Stimulated activated CD8-positive, alpha-beta memory T cell treated with anti-CD3 and anti-CD28 coated beads, Interleukin-4, amount 100 ng/mL, for 24 hours (primary cell): ENCODE results near the gene NHERF2.

Experiments used
- DNase-seq: peaks from one replicate; pipeline ENCODE4 v3.0.0-alpha.2; 2020; ENCODE audit warnings: low read depth

Gene NHERF2

DNA sequence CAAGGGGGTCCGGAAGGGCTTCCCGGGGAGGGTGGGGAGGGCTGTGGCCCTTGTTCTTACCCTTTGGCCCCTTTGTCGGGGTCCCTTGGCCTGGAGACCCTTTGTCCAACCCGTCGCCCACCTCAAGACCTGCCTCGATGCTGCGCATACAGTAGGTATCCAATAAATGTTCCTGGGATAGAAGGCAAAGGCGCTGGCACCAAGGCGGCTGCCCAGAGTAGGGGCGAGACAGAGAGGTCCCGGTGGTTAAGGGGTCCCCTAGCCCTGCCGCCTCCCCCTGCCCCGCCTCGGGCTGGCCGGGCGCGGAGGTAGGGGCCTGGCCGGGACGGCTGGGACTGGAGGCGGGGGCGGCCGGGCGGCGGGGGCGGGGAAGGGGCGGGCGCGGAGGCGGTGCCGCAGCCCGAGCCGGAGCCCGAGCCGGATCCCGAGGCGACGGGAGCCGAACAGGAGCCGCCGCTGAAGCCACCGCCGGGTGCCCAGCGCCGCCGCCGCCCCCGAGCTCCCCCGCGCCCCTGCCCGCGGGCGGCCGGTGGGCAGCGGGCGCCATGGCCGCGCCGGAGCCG is at the start of gene NHERF2:
TSS of gene NHERF2 (plus strand) at position 442 of the 563 bp plus-strand sequence. CDS start at position 546, 104 bp downstream.
- DNase-seq: no peak

DNA sequence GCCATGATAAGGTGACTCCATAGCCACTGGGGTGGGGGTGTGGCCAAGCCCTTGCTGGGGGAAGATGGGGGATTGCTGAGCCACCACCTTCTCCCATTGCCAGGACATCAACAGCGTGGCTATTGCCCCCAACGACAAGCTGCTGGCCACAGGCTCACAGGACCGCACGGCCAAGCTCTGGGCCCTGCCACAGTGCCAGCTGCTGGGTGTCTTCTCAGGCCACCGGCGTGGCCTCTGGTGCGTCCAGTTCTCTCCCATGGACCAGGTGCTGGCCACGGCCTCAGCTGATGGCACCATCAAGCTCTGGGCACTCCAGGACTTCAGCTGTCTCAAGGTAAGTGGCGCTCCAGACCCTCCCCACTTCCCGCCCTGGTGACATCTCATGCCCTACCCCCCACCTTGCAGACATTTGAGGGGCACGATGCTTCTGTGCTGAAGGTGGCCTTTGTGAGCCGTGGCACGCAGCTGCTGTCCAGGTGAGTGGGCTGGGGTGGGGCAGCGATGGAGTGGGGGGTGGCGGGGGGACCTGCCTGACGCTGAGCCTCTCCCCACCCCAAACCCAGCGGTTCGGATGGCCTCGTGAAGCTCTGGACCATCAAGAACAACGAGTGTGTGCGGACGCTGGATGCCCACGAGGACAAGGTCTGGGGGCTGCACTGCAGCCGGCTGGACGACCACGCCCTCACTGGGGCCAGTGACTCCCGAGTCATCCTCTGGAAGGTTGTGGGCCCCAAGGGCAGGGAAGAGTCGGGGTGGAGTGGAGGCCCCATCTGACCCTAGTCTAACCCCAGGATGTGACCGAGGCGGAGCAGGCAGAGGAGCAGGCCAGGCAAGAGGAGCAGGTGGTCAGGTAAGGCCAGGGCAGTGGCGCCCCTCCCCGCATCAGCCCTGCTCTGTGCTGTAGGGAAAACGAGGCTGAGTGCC is 49.5 kb upstream of the NHERF2 start:
- no peak for DNase-seq

- no peak for DNase-seq
These were observed 48.8 kb upstream of the NHERF2 start for GRCh38 chr16:1977875-1978268.

GRCh38 chr16:1978476-1979120 is 48.1 kb upstream of the NHERF2 start:
- no peak for DNase-seq

DNA sequence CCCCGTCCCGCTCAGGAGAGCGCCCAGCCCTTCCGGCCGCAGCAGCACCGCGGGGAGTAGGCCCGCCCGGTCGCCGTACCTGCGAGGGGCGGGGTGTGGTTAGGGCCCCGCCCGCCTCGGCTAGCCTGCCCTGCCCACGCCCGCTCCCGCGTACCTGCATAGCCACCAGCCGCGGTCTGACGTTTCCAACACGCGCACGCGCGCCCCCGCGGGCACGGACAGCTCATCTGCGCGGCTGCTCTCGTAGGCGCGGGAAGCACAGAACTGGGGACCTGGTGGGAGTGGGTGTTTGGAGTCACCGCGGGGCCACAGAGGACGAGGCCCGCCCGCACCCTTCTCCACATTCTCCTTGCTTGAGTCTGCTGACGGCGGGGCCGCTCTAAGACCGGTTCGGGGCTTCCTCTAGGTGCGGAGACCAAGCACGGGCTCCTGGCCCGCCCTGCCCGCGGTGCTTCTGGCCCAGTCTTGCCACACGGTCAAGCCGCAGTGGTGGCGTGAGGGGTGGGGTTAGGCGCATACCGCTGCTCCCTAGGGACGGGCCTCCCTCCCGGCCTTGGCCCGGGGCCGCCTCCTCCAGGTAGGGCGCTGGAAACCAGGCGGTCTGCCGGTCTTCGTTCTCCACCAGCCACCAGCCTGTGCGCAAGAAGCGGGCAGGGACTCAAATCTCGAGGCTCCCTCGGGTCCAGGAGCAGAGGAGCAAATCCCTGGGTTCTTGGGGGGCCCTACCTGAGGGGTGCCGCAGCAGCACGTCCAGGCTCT is 47.3 kb upstream of the NHERF2 start:
- DNase-seq: no peak

GRCh38 chr16:1980030-1980769 is 46.5 kb upstream of the NHERF2 start:
- no peak for DNase-seq

DNA sequence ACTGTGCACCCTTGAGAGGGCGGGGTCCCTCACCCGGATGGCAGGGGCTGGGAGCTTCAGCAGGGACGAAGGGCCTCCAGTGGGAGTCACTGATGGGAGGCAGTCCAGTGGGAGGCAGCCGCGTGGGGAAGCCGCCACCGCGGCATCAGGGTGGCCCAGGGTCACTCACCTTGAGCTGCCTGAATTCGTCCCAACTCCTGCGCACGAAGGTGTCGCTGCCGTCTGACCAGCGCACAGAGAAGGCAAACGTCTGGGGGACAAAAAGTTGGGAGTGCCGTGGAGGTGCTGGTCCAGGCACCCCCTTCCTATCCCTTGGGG is 46.0 kb upstream of the NHERF2 start:
- no peak for DNase-seq

- DNase-seq: no peak
These were observed 45.3 kb upstream of the NHERF2 start, which contains the start of gene NOXO1 for GRCh38 chr16:1981398-1981836. Gene NOXO1 (minus strand): TSS chr16:1981469. CDS start chr16:1981179, 290 bp downstream.

GRCh38 chr16:1982013-1982433 is 44.7 kb upstream of the NHERF2 start:
- DNase-seq: no peak

GRCh38 chr16:1982991-1983543 is 43.6 kb upstream of the NHERF2 start:
- DNase-seq: no peak

GRCh38 chr16:1983544-1984346 is 43.0 kb upstream of the NHERF2 start, which contains the start of gene GFER:
Gene GFER (plus strand): TSS chr16:1984193. CDS start chr16:1984219, 26 bp downstream.
- DNase-seq: peak; percentile 65

GRCh38 chr16:1984347-1985225 is 42.1 kb upstream of the NHERF2 start:
- DNase-seq: no peak

DNA sequence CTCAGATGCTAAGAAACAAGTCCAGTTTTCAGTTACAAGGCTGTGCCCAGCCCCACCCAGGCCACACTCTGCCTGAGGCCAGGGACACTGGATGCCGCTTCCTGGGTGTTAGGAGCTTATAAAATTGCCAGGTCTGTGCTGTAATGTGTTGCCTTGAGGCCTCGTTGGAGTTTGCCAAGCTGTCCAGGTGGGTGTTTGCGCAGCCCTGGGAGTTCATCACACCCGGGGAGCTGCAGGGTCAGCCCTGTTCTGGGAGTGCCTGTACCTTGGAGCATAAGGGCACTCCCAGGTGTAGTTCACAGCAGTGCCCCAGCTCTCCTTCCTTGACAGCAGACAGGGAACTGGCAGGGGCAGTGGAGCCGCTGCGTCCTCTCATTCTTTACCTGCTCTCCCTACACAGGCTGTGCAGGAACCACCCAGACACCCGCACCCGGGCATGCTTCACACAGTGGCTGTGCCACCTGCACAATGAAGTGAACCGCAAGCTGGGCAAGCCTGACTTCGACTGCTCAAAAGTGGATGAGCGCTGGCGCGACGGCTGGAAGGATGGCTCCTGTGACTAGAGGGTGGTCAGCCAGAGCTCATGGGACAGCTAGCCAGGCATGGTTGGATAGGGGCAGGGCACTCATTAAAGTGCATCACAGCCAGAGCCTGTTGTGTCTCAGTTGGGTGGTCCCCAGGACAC is 41.1 kb upstream of the NHERF2 start:
- DNase-seq: no peak

DNA sequence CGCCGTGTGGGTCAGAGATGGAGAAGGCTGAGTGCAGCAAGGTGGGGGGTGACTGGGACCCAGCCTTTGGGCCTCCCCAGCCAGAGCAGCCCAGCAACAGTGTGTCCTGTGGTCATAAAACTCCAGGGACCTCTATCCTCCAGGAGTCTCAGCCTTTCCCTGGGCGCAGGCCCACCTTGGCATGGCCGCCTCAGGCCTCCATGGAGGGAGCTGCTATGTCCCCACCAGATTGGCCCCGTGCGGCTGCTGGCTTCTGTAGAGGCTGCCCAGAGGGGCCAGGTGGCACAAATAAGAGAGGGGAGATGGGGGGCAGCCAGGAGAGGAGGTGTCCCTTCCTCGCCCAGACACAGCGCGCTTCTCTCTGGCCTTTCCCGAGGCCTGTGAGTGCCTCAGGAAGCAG is 39.5 kb upstream of the NHERF2 start:
- no peak for DNase-seq

DNA sequence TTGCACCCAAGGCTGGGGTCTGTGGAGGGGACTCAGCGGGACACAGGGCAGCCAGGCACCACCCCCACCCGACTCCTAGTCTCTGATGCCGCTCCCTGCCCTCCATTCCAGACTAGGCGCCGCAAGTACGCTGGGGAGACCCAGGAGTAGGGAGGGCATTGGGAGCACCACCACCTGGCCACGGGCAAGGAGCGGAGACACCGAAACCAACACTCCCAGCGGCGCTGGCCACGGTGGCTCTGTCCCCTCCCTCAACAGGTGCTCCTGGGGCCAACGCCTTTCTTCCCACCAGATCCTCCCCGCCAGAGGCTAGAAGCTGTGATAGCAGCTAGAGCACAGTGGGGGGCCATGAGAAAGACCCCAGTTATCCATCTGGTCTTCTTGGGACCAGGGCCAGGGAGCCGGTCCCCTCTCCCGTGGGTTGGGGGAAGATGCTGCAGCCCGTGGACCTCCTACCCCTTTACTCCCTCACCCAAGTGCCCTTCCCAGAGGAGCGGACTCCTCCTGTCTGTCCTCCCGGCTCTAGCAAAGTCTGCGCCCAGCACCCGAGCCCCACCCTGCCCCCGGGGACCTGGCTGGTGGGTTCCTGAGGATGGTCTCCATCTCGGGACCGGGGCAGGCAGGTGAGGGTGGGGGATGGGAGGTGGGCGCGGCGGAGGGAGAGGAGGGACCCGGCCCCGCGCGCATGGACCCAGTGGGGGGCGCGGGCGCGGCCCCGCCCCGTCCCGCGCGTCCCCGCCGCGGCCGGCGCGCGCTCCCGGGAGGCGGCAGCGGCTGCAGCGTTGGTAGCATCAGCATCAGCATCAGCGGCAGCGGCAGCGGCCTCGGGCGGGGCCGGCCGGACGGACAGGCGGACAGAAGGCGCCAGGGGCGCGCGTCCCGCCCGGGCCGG is 37.2 kb upstream of the NHERF2 start, which contains the start of gene SYNGR3:
TSS of gene SYNGR3 (plus strand) at position 762 of the 892 bp plus-strand sequence. CDS start 133 bp downstream, outside the sequence.
- no peak for DNase-seq

DNA sequence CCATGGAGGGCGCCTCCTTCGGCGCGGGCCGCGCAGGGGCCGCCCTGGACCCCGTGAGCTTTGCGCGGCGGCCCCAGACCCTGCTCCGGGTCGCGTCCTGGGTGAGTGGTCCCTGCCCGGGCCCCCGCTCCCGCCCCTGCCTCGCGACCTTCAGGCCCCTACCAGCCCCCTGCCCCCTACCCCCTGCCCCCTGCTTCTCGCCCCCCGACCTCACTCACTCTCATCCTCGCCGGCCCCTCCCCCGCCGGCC is 36.7 kb upstream of the NHERF2 start:
- DNase-seq: no peak

DNA sequence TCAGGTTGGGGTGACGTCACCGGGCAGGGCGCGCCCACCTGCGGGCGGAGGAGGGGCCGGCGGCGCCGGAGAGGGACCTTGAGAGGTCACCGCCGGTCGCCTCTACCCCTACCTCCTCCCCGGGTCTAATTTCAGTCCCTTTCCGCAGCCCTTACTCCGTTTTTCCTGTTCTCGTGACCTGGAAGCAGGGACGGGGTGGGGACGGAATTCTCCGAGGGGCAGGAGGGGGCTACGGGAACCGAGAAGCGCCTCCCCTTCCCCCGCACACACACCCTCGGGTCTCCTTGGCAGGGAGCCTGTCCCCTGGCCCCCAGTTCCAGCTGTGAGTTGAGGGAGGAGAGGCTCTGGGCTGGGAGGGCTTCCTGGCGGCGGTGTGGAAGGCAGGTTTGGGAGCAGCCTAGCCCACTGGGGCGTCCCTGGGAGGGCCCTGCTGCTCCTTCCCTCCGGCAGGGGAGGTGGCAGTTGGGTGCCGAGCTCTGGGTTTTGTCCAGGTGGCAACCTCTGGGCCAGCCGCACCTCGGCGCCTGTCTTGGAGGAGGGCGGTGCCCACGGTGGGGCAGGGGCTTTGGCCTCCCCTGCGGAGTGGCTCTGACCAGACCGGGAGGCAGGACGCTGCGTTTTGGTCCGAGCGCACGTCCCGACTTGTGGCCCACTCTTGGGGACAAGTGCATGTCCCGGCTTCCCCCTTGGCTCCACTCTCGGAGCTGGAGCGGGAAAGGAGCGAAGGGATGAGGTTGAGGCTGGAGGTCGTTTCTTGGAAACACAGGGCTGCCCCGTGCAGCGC is 36.2 kb upstream of the NHERF2 start:
- no peak for DNase-seq
